ACC112 (cell line): ENCODE measurements around the gene SNTN.

ENCODE experiments used
- H2AFZ ChIP-seq: fragments of 200-600 bp; sonication (generic); one replicate; pipeline ENCODE4 v1.6.0; 2017; ENCODE audit warnings: antibody characterized with exemption, low read length; ENCODE audit not compliant: unreplicated experiment
- H3K27ac ChIP-seq: fragments of 200-600 bp; sonication (generic); 2 replicates; pipeline ENCODE4 v1.5.1; 2014; ENCODE audit warnings: low read depth, mild to moderate bottlenecking, antibody characterized with exemption, low read length, moderate library complexity
- H3K27me3 ChIP-seq: fragments of 200-600 bp; sonication (generic); 2 replicates; pipeline ENCODE4 v1.6.1; 2014; ENCODE audit warnings: mild to moderate bottlenecking, antibody characterized with exemption, low read length, moderate library complexity, mixed read lengths; ENCODE audit not compliant: insufficient read depth
- H3K36me3 ChIP-seq: fragments of 200-600 bp; sonication (generic); 2 replicates; pipeline ENCODE4 v1.6.1; 2016; ENCODE audit warnings: mild to moderate bottlenecking, antibody characterized with exemption, low read length, moderate library complexity, mixed read lengths; ENCODE audit not compliant: insufficient read depth
- H3K4me1 ChIP-seq: fragments of 200-600 bp; sonication (generic); one replicate; pipeline ENCODE4 v1.6.1; 2016; ENCODE audit warnings: low read length, mixed read lengths; ENCODE audit not compliant: insufficient read depth, unreplicated experiment, control insufficient read depth
- H3K4me3 ChIP-seq: fragments of 200-600 bp; sonication (generic); 2 replicates; pipeline ENCODE4 v1.5.1; 2014; ENCODE audit warnings: mild to moderate bottlenecking, low read depth, low read length
- H3K79me2 ChIP-seq: fragments of 200-600 bp; sonication (generic); one replicate; pipeline ENCODE4 v1.6.0; 2016; ENCODE audit warnings: low read length; ENCODE audit not compliant: control insufficient read depth, unreplicated experiment, insufficient read depth

SNTN gene

GRCh38 chr3:63706321-63707085 is 54.0 kb downstream of the SNTN start:
- Histone ChIP-seq H3K27ac (no peak overlapping the region), H3K79me2 (no peaks in the 10 kb centered on the region), H3K36me3 (no peaks in the 10 kb centered on the region), H3K4me3 (no peak overlapping the region), H3K27me3 (peaks cover 3% of the 10 kb centered on the region; the same call in 1 of the 2 replicates), H2AFZ (no peak overlapping the region), H3K4me1 (no peaks in the 10 kb centered on the region)

GRCh38 chr3:63707731-63708130 is 55.3 kb downstream of the SNTN start:
- Histone ChIP-seq H3K4me1 (no peaks in the 10 kb centered on the region), H3K27me3 (peaks cover 3% of the 10 kb centered on the region; the same call in 1 of the 2 replicates), H3K79me2 (no peaks in the 10 kb centered on the region), H2AFZ (no peak overlapping the region), H3K27ac (no peak overlapping the region), H3K4me3 (no peak overlapping the region), H3K36me3 (no peaks in the 10 kb centered on the region)

- H3K79me2 ChIP-seq, result no peaks in the 10 kb centered on the region
- H3K4me1 ChIP-seq, result no peaks in the 10 kb centered on the region
- H3K27me3 ChIP-seq, result peaks cover 3% of the 10 kb centered on the region; the same call in 1 of the 2 replicates
- no peak overlapping the region for H3K27ac ChIP-seq
- no peaks in the 10 kb centered on the region for H3K36me3 ChIP-seq
- no peak overlapping the region for H2AFZ ChIP-seq
- no peak overlapping the region for H3K4me3 ChIP-seq
Observed at GRCh38 chr3:63709576-63709975, 57.1 kb downstream of the SNTN start.
